Hepatic stellate cell (primary cell): ENCODE measurements around the gene MOB3C.

Experiments used
- DNase-seq: peaks from one replicate; pipeline ENCODE4 v3.0.0; 2011; ENCODE audit warnings: low spot score

MOB3C gene

GRCh38 chr1:46606255-46606965 is 10.2 kb downstream of the MOB3C start:
- no peak for DNase-seq

GRCh38 chr1:46605232-46605631 is 11.4 kb downstream of the MOB3C start:
- DNase-seq: no peak

GRCh38 chr1:46603858-46604549 is 12.6 kb downstream of the MOB3C start, which contains the start of gene MKNK1:
MKNK1 (minus strand) TSS chr1:46604268; CDS start chr1:46583327, 20,941 bp downstream.
- DNase-seq: peak; percentile 100

DNA sequence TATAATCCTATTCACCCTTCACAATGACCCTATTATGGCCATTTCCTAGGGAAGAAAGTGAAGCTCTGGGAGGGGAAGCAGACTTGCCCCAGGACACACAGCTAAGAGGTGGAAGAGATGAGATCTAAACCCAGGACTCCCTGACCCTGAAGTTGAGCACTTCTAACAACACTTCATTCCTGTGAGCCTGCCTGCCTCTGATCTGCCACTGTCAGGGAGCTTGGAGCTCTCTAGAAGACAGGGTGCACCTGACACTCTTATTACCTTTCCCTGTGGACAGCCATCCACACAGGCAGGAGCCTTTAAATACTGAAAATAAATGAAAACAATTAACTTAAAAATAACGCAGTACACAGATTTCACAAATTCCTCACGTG is 13.1 kb downstream of the MOB3C start:
- DNase-seq: no peak

- DNase-seq: no peak
These were observed 15.2 kb downstream of the MOB3C start for GRCh38 chr1:46601257-46602007.

GRCh38 chr1:46599059-46599970 is 17.3 kb downstream of the MOB3C start:
- no peak for DNase-seq

DNA sequence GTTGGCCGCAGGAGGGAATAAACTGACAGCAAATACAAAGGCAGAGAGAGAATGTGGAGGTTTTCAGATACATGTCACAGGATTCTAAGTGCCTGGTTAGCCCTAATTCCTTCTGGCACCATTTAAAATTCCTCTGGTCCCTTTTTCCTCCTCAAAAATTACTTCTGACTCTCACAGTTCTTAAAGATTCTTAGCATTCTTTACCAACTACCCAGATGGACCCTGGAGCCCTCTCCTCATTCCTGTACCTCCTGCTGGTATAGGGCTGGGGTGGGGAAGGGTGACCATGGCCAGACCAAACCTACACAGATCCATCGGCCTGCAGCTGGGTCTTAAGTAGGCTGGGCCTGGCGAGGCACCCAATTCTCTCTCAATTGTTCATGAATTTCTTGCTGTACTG is 19.8 kb downstream of the MOB3C start:
- DNase-seq: no peak

DNA sequence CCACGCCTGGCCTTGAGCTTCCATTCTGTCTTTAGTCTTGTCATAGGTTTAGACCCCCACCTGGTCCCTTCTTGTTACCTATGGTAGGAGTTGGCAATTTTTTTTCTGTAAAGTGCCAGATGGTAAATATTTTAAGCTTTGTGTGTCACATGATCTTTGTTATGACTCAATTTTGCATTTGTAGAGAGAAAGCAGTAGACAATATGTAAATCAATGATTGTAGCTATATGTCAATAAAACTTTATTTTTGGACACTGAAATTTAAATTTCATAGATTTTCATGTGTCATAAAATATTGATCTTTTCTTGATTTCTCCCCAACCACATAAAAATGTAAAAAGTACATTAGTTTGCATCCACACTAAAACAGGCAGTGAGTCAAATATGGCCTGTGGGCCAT is 20.6 kb downstream of the MOB3C start:
- no peak for DNase-seq

GRCh38 chr1:46595127-46595526 is 21.5 kb downstream of the MOB3C start:
- no peak for DNase-seq

DNA sequence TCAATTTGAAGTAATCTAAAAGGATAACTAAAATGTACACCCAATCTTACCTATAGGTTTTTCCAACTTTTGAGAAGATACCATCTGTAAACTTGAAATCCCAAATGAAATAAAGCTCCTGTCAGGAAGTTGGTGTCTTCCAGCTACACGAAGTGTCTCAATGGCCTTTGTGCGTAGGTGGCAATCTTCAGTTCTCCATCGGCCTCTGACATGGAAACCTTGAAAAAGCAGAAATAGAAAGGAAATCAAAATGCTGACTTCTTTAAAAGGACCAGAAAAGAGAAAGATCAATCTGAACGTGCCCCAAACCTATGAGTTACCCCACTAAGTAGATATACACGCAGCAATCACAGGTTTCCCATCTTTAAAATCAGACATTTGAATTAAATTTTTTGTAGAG is 22.5 kb downstream of the MOB3C start:
- DNase-seq: no peak

- no peak for DNase-seq
These were observed 23.8 kb downstream of the MOB3C start for GRCh38 chr1:46592823-46593222.

DNA sequence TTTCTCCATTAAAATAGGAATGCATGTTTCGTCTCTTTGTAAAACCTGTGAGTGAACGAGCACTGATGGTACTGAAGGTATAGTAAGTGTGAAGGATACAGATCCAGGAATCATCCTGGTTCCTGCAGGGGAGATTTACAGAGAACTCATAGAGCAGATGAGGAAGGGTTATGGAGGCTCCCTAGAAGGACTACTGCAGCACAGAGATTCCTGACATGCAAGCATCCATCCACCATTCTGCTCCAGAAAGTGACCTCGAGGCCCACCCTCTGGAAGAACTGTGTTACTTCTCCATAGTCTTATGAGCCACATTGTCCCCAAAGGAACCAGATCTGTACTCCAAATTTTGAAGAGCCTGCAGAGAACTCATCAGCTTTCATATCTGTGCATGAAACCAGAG is 27.1 kb downstream of the MOB3C start:
- DNase-seq: no peak

- DNase-seq: no peak
These were observed 29.5 kb downstream of the MOB3C start for GRCh38 chr1:46587069-46587468.

- DNase-seq: no peak
These were observed 31.2 kb downstream of the MOB3C start for GRCh38 chr1:46585312-46585938.

DNA sequence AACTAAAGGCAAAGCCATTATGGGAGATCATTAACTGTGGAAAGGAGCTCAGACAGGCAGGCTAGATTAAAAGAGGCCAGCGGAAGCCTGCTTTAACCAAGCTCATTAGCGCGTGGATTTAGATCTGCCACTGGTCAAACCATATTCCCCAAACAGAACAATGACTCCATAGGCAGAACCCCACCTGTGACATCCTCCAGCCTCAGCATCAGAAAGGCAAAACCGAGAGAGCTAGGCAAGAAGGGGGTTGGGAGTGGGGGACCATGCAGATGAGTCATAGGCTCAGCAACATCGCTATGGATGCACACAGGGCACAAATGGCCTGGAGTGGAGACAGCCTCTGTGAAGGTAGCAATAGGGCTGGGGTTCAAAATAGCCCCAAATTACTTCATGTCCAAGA is 33.1 kb downstream of the MOB3C start:
- DNase-seq: no peak

- no peak for DNase-seq
These were observed 33.6 kb downstream of the MOB3C start for GRCh38 chr1:46582972-46583371.

DNA sequence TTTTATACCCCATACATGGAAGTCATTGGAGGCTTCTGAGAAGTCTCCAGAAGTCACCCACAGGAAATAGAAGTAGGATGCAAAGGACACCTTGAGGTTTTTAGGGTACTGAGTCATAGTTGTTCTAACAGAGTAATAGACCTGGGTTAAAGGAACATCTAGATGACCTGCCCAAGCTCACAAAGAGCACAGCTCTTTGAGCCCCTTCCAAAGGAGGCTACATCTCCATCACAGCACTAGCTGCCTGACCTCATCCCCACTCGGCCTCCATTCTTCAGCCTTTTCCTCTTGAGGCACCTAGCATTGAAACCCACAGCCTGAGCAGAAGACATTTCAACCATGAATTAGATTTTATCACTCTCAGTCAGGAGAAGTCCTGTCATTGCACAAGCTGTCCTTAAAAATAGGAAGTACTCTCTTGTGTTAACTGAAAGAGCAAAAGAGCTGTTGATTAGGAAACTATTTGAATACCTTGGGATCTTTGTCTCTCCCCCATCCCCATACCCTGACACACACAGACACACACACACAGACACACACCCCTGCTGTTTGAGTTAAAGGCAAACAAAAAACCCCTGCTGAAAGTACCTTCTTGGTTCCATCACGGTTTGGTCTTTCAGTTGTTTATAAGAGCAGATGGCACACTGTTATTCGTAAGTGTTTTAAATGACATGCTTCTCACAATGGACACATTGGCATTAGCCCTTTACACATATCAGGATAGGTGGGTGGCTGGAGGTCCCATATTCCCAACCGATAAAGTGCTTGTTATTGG is 34.7 kb downstream of the MOB3C start:
- no peak for DNase-seq

- DNase-seq: no peak
These were observed 36.3 kb downstream of the MOB3C start for GRCh38 chr1:46580140-46580903.

DNA sequence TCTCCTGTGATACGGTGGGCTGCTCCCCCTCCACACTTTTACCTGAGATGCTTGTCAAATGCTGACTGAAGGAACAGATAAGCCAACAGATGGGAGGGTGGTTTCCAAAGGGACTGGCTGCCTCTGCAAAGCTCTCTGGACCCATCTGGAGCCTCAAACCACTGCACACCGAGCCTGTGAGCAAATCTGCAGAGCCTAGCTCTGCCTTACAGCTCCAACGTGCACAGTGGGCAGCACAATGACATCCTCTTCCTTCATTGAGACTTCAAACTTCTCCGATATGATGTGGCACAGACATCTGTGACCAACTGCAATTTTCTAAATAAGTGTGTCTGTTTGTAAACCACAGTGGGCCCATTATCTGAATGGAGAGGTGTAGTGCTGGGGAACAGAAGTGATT is 38.9 kb downstream of the MOB3C start:
- no peak for DNase-seq

DNA sequence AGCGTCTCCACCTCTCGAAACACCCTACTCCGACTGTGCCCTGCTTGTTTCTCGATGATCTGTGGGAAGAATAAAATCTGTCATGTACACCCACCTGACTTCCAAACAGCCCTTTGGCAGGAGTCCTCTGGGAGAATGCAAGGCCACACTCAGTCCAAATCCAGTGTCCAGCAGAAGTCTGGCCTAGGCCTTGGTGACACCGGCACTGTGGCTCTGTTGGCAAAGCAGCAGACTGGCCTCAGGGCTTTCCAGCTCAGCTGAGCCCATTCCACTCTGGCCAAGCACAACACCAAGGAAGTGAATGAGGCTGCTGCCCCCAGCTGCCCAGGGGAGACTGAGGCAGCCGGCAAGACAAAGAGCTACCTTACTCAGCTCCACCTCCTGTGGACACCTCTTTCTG is 40.0 kb downstream of the MOB3C start:
- no peak for DNase-seq
